Smooth muscle cell of the umbilical artery (primary cell): Measurements from ENCODE around the gene SPRR5. TPM values are rescaled to one million over a fixed set of nuclear protein-coding genes. Genes with fewer than 3 reads are reported as not detected.

ENCODE experiments used
- total RNA-seq: library from RNA; depleted of rRNA; stranded (reverse); fragments of >200 nt; gene quantifications from 2 replicates; pipeline ENCODE4 v1.2.3, GENCODE V29; 2014

The SPRR5 gene, protein sequence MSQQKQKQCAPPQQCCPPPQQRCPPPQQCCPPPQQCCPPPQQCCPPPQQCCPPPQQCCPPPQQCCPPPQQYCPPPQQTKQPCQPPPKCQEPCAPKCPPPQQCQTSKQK
- total RNA-seq: not detected in 2 replicates

DNA sequence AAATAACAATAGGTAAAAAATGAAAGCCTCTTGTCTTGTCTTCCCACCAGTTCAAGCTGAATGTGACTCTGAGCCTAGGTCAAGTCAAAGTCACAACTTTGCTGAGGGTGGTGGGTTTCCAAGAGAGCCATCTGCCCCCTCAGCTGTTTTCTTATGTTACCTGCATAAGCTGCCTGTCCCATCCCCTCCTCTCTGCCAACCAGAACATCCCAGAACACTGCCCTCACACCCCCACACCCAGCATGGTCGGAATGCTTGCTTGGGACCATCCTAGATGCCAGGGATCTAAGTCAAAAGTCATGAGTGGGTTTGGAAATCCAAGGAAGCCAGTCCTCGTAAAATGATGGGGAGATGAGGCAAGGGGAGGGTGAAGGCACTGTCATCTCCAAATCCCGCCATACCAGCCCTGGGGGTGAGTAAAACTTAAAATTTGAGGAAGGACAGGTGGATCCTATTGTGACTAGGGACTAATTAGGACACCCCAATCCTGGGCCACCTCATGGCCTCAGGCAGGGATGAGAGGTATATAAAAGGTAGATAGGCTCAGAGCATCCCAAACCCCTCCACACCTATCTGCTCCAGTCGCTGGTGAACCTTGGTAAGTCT, at the start of gene SPRR5:
TSS of gene SPRR5 (plus strand) at position 556 of the 606 bp plus-strand sequence. CDS start 1,349 bp downstream, outside the sequence.

DNA sequence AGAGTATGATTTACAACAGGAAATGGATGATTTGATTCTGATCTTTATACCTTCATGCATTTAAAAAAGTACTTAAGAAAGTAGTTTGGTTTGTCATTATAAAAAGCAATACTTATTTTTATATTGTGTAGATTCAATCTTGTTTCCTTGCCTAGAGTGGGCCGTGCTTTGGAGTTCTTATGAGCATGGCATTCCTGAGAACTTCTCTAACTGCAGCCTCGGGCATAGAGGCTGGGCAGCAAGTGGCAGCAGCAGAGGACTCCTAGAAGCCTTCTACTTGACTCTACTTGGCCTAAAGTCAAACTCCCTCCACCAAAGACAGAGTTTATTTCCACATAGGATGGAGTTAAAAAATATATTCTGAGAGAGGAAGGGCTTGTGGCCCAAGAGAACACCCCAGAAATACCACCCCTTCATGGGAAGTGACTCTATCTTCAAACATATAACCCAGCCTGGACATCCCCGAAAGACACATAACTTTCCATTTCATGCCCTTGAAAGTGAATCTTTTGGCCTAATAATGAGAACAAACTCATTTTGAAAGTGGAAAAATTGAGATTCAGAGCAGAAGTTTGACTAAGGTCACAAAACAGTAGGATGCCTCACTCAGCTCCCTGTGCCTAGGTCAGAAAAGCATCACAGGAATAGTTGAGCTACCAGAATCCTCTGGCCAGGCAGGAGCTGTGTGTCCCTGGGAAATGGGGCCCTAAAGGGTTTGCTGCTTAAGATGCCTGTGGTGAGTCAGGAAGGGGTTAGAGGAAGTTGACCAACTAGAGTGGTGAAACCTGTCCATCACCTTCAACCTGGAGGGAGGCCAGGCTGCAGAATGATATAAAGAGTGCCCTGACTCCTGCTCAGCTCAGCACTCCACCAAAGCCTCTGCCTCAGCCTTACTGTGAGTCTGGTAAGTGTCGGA, 39.1 kb upstream of the SPRR5 start, which contains the start of gene IVL:
TSS of gene IVL (plus strand) at position 861 of the 916 bp plus-strand sequence. CDS start 1,252 bp downstream, outside the sequence.

DNA sequence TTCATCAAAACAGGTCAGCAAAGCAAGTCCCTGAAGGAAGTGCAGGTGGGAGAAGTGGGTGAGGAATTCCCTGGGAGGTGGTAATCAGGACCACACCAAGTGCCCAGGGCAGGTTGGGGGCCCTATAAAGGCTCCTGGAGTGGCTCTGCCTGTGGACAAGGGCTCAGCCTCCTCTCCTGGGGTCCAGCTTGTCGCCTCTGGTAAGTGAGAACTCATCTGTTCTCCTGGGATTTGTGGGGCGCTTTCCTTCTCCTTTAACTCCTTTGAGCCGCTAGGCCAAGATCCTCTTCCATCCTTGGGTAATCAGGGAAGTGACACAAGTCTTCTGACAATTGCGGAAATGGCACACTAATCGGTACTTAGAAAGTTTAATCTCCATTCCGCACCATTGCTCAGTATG, 23.5 kb downstream of the SPRR5 start, which contains the start of gene SPRR4:
TSS of gene SPRR4 (plus strand) at position 154 of the 400 bp plus-strand sequence. CDS start 1,243 bp downstream, outside the sequence.

DNA sequence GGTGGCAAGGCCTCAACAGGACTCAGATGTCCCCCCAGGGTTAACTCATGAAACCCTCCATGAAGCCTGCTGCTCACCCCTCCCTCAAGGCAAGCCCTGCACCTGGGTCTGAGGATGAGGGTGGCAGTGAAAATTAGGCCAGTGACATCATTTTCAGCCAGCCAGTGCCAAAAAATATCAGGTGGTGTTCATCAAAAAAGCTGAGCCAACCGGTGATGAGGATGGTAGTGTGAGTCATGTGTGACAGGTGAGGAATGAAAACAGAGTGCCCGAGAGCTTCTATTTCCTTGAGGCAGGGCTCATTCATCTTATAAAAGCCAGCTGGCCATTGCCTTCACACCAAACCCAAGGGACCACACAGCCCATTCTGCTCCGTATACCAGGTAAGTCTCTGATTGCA, 36.7 kb downstream of the SPRR5 start, which contains the start of gene SPRR1A:
TSS of gene SPRR1A (plus strand) at position 339 of the 400 bp plus-strand sequence. CDS start 1,150 bp downstream, outside the sequence.

Other genes with a start within 250 kb of the SPRR5 start
- gene LCE2A, start 248.9 kb upstream of the SPRR5 start, total RNA-seq: not detected in 2 replicates
- not detected in 2 replicates for gene LCE4A, start 239.0 kb upstream of the SPRR5 start, total RNA-seq
- not detected in 2 replicates for gene KPRP, start 189.2 kb upstream of the SPRR5 start, total RNA-seq
- gene LCE1F, start 172.1 kb upstream of the SPRR5 start, total RNA-seq: not detected in 2 replicates
- 0.42 TPM in 1 of 2 replicates, not detected in the other for gene LCE1E, start 160.9 kb upstream of the SPRR5 start, total RNA-seq
- gene LCE1D, start 150.5 kb upstream of the SPRR5 start, total RNA-seq: not detected in 2 replicates
- not detected in 2 replicates for gene LCE1C, start 140.6 kb upstream of the SPRR5 start, total RNA-seq
- gene LCE1B, start 135.2 kb upstream of the SPRR5 start, total RNA-seq: not detected in 2 replicates
- gene LCE1A, start 119.7 kb upstream of the SPRR5 start, total RNA-seq: not detected in 2 replicates
- not detected in 2 replicates for gene LCE6A, start 104.3 kb upstream of the SPRR5 start, total RNA-seq
- gene LCE7A, start 87.2 kb upstream of the SPRR5 start, total RNA-seq: not detected in 2 replicates
- not detected in 2 replicates for gene SMCP, start 68.9 kb upstream of the SPRR5 start, total RNA-seq
- 1.1 TPM in 1 of 2 replicates, not detected in the other for gene IVL, start 38.7 kb upstream of the SPRR5 start, total RNA-seq
- not detected in 2 replicates for gene SPRR4, start 23.4 kb downstream of the SPRR5 start, total RNA-seq
- gene SPRR1A, start 36.9 kb downstream of the SPRR5 start, total RNA-seq: not detected in 2 replicates
- not detected in 2 replicates for gene SPRR3, start 54.5 kb downstream of the SPRR5 start, total RNA-seq
- not detected in 2 replicates for gene SPRR1B, start 84.0 kb downstream of the SPRR5 start, total RNA-seq
- gene SPRR2D, start 93.9 kb downstream of the SPRR5 start, total RNA-seq: not detected in 2 replicates
- not detected in 2 replicates for gene SPRR2A, start 110.3 kb downstream of the SPRR5 start, total RNA-seq
- not detected in 2 replicates for gene SPRR2B, start 124.4 kb downstream of the SPRR5 start, total RNA-seq
- gene SPRR2E, start 147.3 kb downstream of the SPRR5 start, total RNA-seq: not detected in 2 replicates
- gene SPRR2F, start 166.3 kb downstream of the SPRR5 start, total RNA-seq: not detected in 2 replicates
- gene SPRR2G, start 203.7 kb downstream of the SPRR5 start, total RNA-seq: not detected in 2 replicates